ENCODE measurements around the gene TLR10.

Gene TLR10

GRCh38 chr4:38745881-38746280 lies 36.9 kb downstream of the TLR10 start:
- no peak overlapping the region for H2AFZ ChIP-seq (ENCODE audit: low read depth, low read length)
- H3K9me3 ChIP-seq (ENCODE audit: insufficient read depth, low read length, severe bottlenecking) = peaks cover 9% of the 10 kb centered on the region
- TF ChIP-seq CTCF (IDR thresholded peaks at IDR 0.05; ENCODE audit: borderline replicate concordance, extremely low read depth, low read length, poor library complexity, severe bottlenecking) (no peak), EZH2 (IDR thresholded peaks at IDR 0.05; ENCODE audit: borderline replicate concordance, low read depth, low read length, severe bottlenecking) (no peak)
- no peaks in the 10 kb centered on the region for H4K20me1 ChIP-seq (ENCODE audit: insufficient read depth, low read length)
- no peak overlapping the region for H3K4me3 ChIP-seq (ENCODE audit: low read depth in 1 of 2, low read length in 2 of 2)
- no peak overlapping the region for H3K9ac ChIP-seq (ENCODE audit: low read depth, low read length)
- DNase-seq (no peak), ATAC-seq (ENCODE audit: insufficient read depth, low read depth) (no peak)
- no peak overlapping the region for H3K4me2 ChIP-seq (ENCODE audit: insufficient read depth, low read length)
- no peaks in the 10 kb centered on the region for H3K36me3 ChIP-seq (ENCODE audit: insufficient read depth, low read length)
- no peaks in the 10 kb centered on the region for H3K79me2 ChIP-seq (ENCODE audit: insufficient read depth, low read length)
- H3K4me1 ChIP-seq (ENCODE audit: insufficient read depth, low read length) = no peaks in the 10 kb centered on the region
- H3K27me3 ChIP-seq (ENCODE audit: insufficient read depth, low read length, poor library complexity) = no peaks in the 10 kb centered on the region
- no peak overlapping the region for H3K27ac ChIP-seq (ENCODE audit: low read length)

GRCh38 chr4:38743866-38744265 lies 38.9 kb downstream of the TLR10 start:
- H3K4me2 ChIP-seq (ENCODE audit: insufficient read depth, low read length) = no peak overlapping the region
- H3K4me1 ChIP-seq (ENCODE audit: insufficient read depth, low read length) = no peaks in the 10 kb centered on the region
- H3K27me3 ChIP-seq (ENCODE audit: insufficient read depth, low read length, poor library complexity) = no peaks in the 10 kb centered on the region
- H3K36me3 ChIP-seq (ENCODE audit: insufficient read depth, low read length) = no peaks in the 10 kb centered on the region
- no peaks in the 10 kb centered on the region for H4K20me1 ChIP-seq (ENCODE audit: insufficient read depth, low read length)
- no peak for TF ChIP-seq EZH2 (IDR thresholded peaks at IDR 0.05; ENCODE audit: borderline replicate concordance, low read depth, low read length, severe bottlenecking)
- TF ChIP-seq CTCF (IDR thresholded peaks at IDR 0.05; ENCODE audit: borderline replicate concordance, extremely low read depth, low read length, poor library complexity, severe bottlenecking) = no peak
- H3K4me3 ChIP-seq (ENCODE audit: low read depth in 1 of 2, low read length in 2 of 2) = no peak overlapping the region
- H3K9ac ChIP-seq (ENCODE audit: low read depth, low read length) = no peak overlapping the region
- peaks cover 9% of the 10 kb centered on the region for H3K9me3 ChIP-seq (ENCODE audit: insufficient read depth, low read length, severe bottlenecking)
- no peaks in the 10 kb centered on the region for H3K79me2 ChIP-seq (ENCODE audit: insufficient read depth, low read length)
- no peak for DNase-seq
- ATAC-seq (ENCODE audit: insufficient read depth, low read depth) = no peak
- H2AFZ ChIP-seq (ENCODE audit: low read depth, low read length) = no peak overlapping the region
- H3K27ac ChIP-seq (ENCODE audit: low read length) = no peak overlapping the region

GRCh38 chr4:38740303-38740702 lies 42.5 kb downstream of the TLR10 start:
- TF ChIP-seq CTCF (IDR thresholded peaks at IDR 0.05; ENCODE audit: borderline replicate concordance, extremely low read depth, low read length, poor library complexity, severe bottlenecking) (no peak), EZH2 (IDR thresholded peaks at IDR 0.05; ENCODE audit: borderline replicate concordance, low read depth, low read length, severe bottlenecking) (no peak)
- Histone ChIP-seq H3K4me1 (ENCODE audit: insufficient read depth, low read length) (no peaks in the 10 kb centered on the region), H3K79me2 (ENCODE audit: insufficient read depth, low read length) (no peaks in the 10 kb centered on the region), H4K20me1 (ENCODE audit: insufficient read depth, low read length) (no peaks in the 10 kb centered on the region), H2AFZ (ENCODE audit: low read depth, low read length) (no peak overlapping the region), H3K4me2 (ENCODE audit: insufficient read depth, low read length) (no peak overlapping the region), H3K9me3 (ENCODE audit: insufficient read depth, low read length, severe bottlenecking) (no peaks in the 10 kb centered on the region), H3K27ac (ENCODE audit: low read length) (no peak overlapping the region), H3K9ac (ENCODE audit: low read depth, low read length) (no peak overlapping the region), H3K4me3 (ENCODE audit: low read depth in 1 of 2, low read length in 2 of 2) (no peak overlapping the region), H3K27me3 (ENCODE audit: insufficient read depth, low read length, poor library complexity) (no peaks in the 10 kb centered on the region), H3K36me3 (ENCODE audit: insufficient read depth, low read length) (no peaks in the 10 kb centered on the region)
- DNase-seq (no peak), ATAC-seq (ENCODE audit: insufficient read depth, low read depth) (no peak)
